Activated T-helper 1 cell treated with anti-CD3 and anti-CD28 coated beads, Interleukin-2, amount 50 U/mL, for 16 hours (primary cell): ENCODE measurements around the gene LMOD3.

Experiments used
- DNase-seq, 2 donors: peaks; one replicate each; pipeline ENCODE4 v3.0.0-alpha.2; 2020; ENCODE audit warnings: low read depth in 1 of 2, low spot score in 1 of 2

LMOD3 gene

DNA sequence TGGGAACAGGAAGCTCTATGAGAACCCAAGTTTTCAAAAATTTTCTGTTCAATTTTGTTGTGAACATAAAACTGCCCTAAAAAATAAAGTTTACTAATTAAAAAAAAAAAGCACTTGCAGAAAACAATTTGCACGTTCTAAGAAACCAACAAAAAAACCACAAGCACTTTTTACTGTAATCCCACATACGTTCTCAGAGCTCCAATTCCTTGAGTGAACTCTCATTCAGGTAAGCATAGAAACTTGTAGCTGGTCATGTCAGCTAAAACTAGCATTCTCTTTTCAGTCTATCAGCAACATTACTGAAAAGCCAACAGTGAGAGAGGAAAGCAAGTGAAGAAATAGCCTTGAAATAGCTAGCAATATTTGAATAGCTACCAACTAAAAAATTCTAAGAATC is 58.8 kb downstream of the LMOD3 start:
- no peak for DNase-seq

DNA sequence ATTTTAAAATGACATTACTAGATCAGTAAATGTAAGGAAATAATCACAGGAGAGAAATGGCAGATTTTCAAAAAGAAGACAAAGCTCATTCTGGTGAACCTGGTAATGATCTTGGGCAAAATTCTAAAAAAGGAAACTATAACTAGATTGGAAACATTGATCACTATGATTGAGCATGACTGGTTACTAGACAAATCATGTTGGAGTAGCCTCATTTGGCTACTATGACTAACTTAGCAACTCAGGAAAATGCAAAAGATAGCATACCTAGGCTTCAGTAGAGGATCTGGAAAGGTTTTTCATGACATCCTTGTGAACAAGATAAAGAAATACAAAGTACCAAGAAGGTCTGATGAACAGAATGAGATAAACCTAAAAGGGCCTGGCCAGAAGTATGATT is 62.7 kb downstream of the LMOD3 start:
- no peak for DNase-seq

DNA sequence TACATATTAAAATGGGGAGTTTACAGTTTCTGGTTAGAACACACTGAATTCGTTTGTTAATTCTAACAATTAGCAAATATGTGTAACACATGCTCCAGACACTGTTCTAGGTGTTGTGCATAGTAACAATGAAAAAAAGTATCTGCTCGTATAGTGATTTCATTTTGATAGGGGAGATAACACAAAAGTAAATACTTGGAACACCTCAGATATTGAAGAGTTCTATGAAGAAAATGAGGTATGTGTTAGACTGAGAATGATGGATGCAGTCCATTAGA is 63.5 kb downstream of the LMOD3 start:
- DNase-seq: no peak

DNA sequence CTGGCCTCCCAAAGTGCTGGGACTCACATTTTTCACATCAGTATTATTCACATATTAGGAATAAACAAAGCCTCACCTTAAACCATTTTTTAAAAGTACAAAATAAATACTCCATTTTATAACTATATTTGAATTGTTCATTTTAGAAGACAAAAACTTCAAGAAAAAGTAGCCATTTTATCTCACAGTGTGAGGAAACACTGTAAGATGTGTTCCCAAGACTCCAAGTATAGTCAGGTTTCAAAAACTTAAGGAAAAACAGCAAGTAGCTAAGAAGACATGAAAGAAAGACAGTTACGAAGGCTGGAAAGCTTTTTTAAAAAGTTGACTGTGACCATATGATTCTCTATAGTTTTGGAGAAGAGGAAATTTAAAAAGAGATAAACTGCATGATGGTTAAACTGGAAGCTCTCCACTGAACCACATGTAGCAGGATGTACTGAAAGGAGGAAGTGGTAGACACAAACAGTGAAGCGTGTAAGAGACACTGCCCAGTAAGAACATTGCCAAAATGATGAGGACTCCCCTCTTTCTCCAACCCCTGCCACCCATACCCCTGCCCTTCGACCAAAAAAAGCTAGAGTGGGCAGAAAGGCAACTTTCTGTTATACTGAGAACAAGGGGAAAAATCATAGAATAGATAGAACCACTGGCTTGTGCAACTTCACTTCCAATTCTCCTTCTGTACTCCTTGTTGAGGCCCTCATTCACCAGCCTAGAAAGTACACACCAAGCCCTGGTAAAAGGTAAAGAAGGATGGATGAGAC is 64.0 kb downstream of the LMOD3 start:
- no peak for DNase-seq
